Esophagus muscularis mucosa (tissue), 3 donors: ENCODE data around the gene MSH3.

ENCODE experiments used
- CTCF ChIP-seq, 3 experiments: fragments of 200-600 bp in 2 of 3; fragments of 450-650 bp in 1 of 3; sonication (generic) in 2 of 3; IDR thresholded peaks; one replicate each; pipeline ENCODE4 v1.5.1; 2017 to 2019; ENCODE audit warnings: antibody characterized with exemption in 3 of 3, mild to moderate bottlenecking in 2 of 3, moderate library complexity in 1 of 3
- POLR2A ChIP-seq: fragments of 450-650 bp; IDR thresholded peaks from one replicate; pipeline ENCODE4 v1.6.1; 2017; ENCODE audit warnings: antibody characterized with exemption, moderate library complexity, mild to moderate bottlenecking, low read depth
- POLR2AphosphoS5 ChIP-seq, 2 donors: sonication (generic); formaldehyde crosslinking; IDR thresholded peaks; one replicate each; pipeline ENCODE4 v1.6.1; 2017; ENCODE audit warnings: antibody characterized with exemption in 2 of 2

GRCh38 chr5:80622756-80623155 lies 31.7 kb upstream of the MSH3 start:
- no peak for TF ChIP-seq CTCF (IDR thresholded peaks at IDR 0.05)
- no peak for TF ChIP-seq POLR2A
- no peak for TF ChIP-seq POLR2AphosphoS5 (IDR thresholded peaks at IDR 0.05)
